ENCODE results near the gene CRYL1.

The CRYL1 gene

GRCh38 chr13:20425819-20426219, 99.8 kb downstream of the CRYL1 start:
- no peak for DNase-seq (ENCODE audit: low read depth, low spot score)
- in situ Hi-C loops (cut with HindIII; ENCODE audit: low sequenced_read_pairs): no loop called here
- H3K4me3 ChIP-seq (ENCODE audit: low read depth, low read length): no peak overlapping the region
- no peak for TF ChIP-seq CTCF (IDR thresholded peaks at IDR 0.05; ENCODE audit: low read depth, low read length)

- DNase-seq (ENCODE audit: low read depth, low spot score): peak; percentile 92
- in situ Hi-C loops (cut with HindIII; ENCODE audit: low sequenced_read_pairs): no loop called here
- no peak for TF ChIP-seq CTCF (IDR thresholded peaks at IDR 0.05; ENCODE audit: low read depth, low read length)
- no peak overlapping the region for H3K4me3 ChIP-seq (ENCODE audit: low read depth, low read length)
These were observed 100.7 kb downstream of the CRYL1 start for GRCh38 chr13:20424949-20425348.

- DNase-seq (ENCODE audit: low read depth, low spot score): peak; percentile 11
- no peak for TF ChIP-seq CTCF (IDR thresholded peaks at IDR 0.05; ENCODE audit: low read depth, low read length)
- in situ Hi-C loops (cut with HindIII; ENCODE audit: low sequenced_read_pairs): no loop called here
- no peak overlapping the region for H3K4me3 ChIP-seq (ENCODE audit: low read depth, low read length)
These were observed 101.2 kb downstream of the CRYL1 start for GRCh38 chr13:20424559-20424852.

- in situ Hi-C loops (cut with HindIII; ENCODE audit: low sequenced_read_pairs): no loop called here
- TF ChIP-seq CTCF (IDR thresholded peaks at IDR 0.05; ENCODE audit: low read depth, low read length): no peak
- DNase-seq (ENCODE audit: low read depth, low spot score): no peak
These were observed 103.3 kb downstream of the CRYL1 start for GRCh38 chr13:20422362-20422761.

GRCh38 chr13:20420938-20421337, 104.7 kb downstream of the CRYL1 start:
- H3K4me3 ChIP-seq (ENCODE audit: low read depth, low read length): no peak overlapping the region
- no peak for TF ChIP-seq CTCF (IDR thresholded peaks at IDR 0.05; ENCODE audit: low read depth, low read length)
- DNase-seq (ENCODE audit: low read depth, low spot score): no peak
- in situ Hi-C loops (cut with HindIII; ENCODE audit: low sequenced_read_pairs): no loop called here

More at GRCh38 chr13:20422362-20422761, 103.3 kb downstream of the CRYL1 start:
- no peak overlapping the region for H3K4me3 ChIP-seq (ENCODE audit: low read depth, low read length)

GRCh38 chr13:20418953-20419352, 106.7 kb downstream of the CRYL1 start:
- DNase-seq (ENCODE audit: low read depth, low spot score): no peak
- no peak for TF ChIP-seq CTCF (IDR thresholded peaks at IDR 0.05; ENCODE audit: low read depth, low read length)
- H3K4me3 ChIP-seq (ENCODE audit: low read depth, low read length): no peak overlapping the region
- in situ Hi-C loops (cut with HindIII; ENCODE audit: low sequenced_read_pairs): no loop called here

- TF ChIP-seq CTCF (IDR thresholded peaks at IDR 0.05; ENCODE audit: low read depth, low read length): no peak
- in situ Hi-C loops (cut with HindIII; ENCODE audit: low sequenced_read_pairs): no loop called here
- DNase-seq (ENCODE audit: low read depth, low spot score): peak; percentile 17
- no peak overlapping the region for H3K4me3 ChIP-seq (ENCODE audit: low read depth, low read length)
These were observed 109.4 kb downstream of the CRYL1 start for GRCh38 chr13:20416223-20416745.

All from astrocyte of the spinal cord (primary cell).